ENCODE results near the gene TTC16. TPM values are rescaled to one million over a fixed set of nuclear protein-coding genes. Genes with fewer than 3 reads are reported as not detected.

The TTC16 gene
- total RNA-seq, 1 donor from 2014 or later = not detected

DNA sequence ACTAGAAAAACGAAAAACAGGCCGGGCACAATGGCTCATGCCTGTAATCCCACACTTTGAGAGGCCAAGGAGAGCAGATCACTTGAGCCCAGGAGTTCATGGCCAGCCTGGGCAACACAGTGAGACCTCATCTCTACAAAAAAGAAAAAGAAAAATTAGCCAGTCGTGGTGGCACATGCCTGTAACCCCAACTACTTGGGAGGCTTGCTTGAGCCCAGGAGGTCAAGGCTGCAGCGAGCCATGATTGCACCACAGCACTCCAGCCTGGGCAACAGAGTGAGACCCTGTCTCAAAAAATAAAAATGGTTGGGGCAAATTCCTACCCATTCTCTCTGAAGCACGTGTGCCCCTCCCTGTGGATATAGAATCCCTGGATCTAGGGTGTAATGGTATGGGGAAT lies 17.5 kb upstream of the TTC16 start:
- H2AFZ ChIP-seq (ENCODE audit: low read depth, low read length) = no peak overlapping the region
- H3K9me3 ChIP-seq (ENCODE audit: insufficient read depth, low read depth, low read length) = no peaks in the 10 kb centered on the region
- no peak overlapping the region for H3K4me3 ChIP-seq (ENCODE audit: insufficient read depth, low read depth, low read length)
- peaks cover 4% of the 10 kb centered on the region for H3K27me3 Mint-ChIP-seq (ENCODE audit: low read depth, unreplicated experiment)
- TF ChIP-seq, protein P1, sequence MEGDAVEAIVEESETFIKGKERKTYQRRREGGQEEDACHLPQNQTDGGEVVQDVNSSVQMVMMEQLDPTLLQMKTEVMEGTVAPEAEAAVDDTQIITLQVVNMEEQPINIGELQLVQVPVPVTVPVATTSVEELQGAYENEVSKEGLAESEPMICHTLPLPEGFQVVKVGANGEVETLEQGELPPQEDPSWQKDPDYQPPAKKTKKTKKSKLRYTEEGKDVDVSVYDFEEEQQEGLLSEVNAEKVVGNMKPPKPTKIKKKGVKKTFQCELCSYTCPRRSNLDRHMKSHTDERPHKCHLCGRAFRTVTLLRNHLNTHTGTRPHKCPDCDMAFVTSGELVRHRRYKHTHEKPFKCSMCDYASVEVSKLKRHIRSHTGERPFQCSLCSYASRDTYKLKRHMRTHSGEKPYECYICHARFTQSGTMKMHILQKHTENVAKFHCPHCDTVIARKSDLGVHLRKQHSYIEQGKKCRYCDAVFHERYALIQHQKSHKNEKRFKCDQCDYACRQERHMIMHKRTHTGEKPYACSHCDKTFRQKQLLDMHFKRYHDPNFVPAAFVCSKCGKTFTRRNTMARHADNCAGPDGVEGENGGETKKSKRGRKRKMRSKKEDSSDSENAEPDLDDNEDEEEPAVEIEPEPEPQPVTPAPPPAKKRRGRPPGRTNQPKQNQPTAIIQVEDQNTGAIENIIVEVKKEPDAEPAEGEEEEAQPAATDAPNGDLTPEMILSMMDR (IDR thresholded peaks at IDR 0.05; ENCODE audit: insufficient read depth, low read depth, low read length) = no peak
- no peak for TF ChIP-seq EZH2 (IDR thresholded peaks at IDR 0.05; ENCODE audit: insufficient read depth, low read length)
- H4K20me1 ChIP-seq (ENCODE audit: insufficient read depth, low read length) = no peaks in the 10 kb centered on the region
- H3K36me3 Mint-ChIP-seq (ENCODE audit: low read depth, unreplicated experiment) = peaks cover 4% of the 10 kb centered on the region
- FAIRE-seq = no peak
- no peaks in the 10 kb centered on the region for H3K27me3 ChIP-seq (ENCODE audit: insufficient read depth, low read length)
- no peaks in the 10 kb centered on the region for H3K4me1 Mint-ChIP-seq (ENCODE audit: low read depth, unreplicated experiment)
- H3K79me2 ChIP-seq (ENCODE audit: insufficient read depth, low read length) = no peaks in the 10 kb centered on the region
- no peak overlapping the region for H3K27ac ChIP-seq (ENCODE audit: low read depth, low read length)
- no peak for DNase-seq (ENCODE audit: low read depth)
- no peak overlapping the region for H3K9ac ChIP-seq (ENCODE audit: low read length)
- no peak overlapping the region for H3K4me3 Mint-ChIP-seq (ENCODE audit: unreplicated experiment)
- peaks cover 4% of the 10 kb centered on the region for H3K9me3 Mint-ChIP-seq (ENCODE audit: unreplicated experiment)
- no peak overlapping the region for H3K4me2 ChIP-seq (ENCODE audit: low read length)
- H3K36me3 ChIP-seq (ENCODE audit: insufficient read depth, low read length) = no peaks in the 10 kb centered on the region
- H3K4me1 ChIP-seq (ENCODE audit: insufficient read depth, low read length) = peaks cover 9% of the 10 kb centered on the region
- no peak overlapping the region for H3K27ac Mint-ChIP-seq (ENCODE audit: unreplicated experiment)

DNA sequence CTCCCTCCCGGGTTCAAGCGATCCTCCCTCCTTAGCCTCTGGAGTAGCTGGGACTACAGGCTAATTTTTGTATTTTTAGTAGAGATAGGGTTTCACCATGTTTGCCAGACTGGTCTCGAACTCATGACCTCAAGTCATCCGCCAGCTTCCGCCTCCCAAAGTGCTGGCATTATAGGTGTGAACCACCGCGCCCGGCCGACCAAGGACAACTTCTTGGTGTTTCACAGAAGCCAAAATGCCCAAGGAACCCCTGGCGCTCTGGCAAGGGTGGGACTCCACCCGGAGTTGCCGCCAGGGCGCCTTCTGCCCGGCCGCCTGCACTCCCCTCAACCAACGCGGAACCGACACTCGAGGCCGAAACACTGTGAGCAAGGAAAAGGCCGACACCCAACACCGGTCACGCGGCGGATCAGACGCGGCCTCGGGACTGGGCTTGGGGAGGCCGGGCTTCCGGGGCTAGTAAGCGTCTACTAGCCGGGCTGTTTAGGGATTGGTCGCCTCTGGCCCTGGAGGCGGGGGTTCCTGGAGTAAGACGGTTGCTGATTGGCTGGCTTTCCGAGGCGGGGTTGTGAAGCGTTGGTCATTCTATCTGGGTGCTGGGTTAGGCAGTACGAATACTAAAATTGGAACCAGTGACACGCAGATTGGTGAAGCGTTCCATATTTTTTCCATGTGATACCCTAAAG lies 16.8 kb upstream of the TTC16 start:
- Histone ChIP-seq H3K27ac (ENCODE audit: low read depth, low read length) (peak overlapping the region; percentile 25), H3K27me3 (ENCODE audit: insufficient read depth, low read length) (no peaks in the 10 kb centered on the region), H3K4me1 (ENCODE audit: insufficient read depth, low read length) (peaks cover 9% of the 10 kb centered on the region), H3K9me3 (ENCODE audit: insufficient read depth, low read depth, low read length) (no peaks in the 10 kb centered on the region), H4K20me1 (ENCODE audit: insufficient read depth, low read length) (no peaks in the 10 kb centered on the region), H3K36me3 (ENCODE audit: insufficient read depth, low read length) (no peaks in the 10 kb centered on the region), H3K79me2 (ENCODE audit: insufficient read depth, low read length) (no peaks in the 10 kb centered on the region), H3K4me2 (ENCODE audit: low read length) (peak overlapping the region; percentile 75), H3K9ac (ENCODE audit: low read length) (peak overlapping the region; percentile 68), H2AFZ (ENCODE audit: low read depth, low read length) (peak overlapping the region; percentile 96), H3K4me3 (ENCODE audit: insufficient read depth, low read depth, low read length) (peak overlapping the region; percentile 29)
- peak; percentile 93 for DNase-seq (ENCODE audit: low read depth)
- FAIRE-seq = no peak
- H3K27me3 Mint-ChIP-seq (ENCODE audit: low read depth, unreplicated experiment) = peaks cover 4% of the 10 kb centered on the region
- peaks cover 4% of the 10 kb centered on the region for H3K9me3 Mint-ChIP-seq (ENCODE audit: unreplicated experiment)
- no peak overlapping the region for H3K27ac Mint-ChIP-seq (ENCODE audit: unreplicated experiment)
- no peak for TF ChIP-seq EZH2 (IDR thresholded peaks at IDR 0.05; ENCODE audit: insufficient read depth, low read length)
- TF ChIP-seq, protein P1 (IDR thresholded peaks at IDR 0.05; ENCODE audit: insufficient read depth, low read depth, low read length) = no peak
- peak overlapping the region; percentile 60 for H3K4me3 Mint-ChIP-seq (ENCODE audit: unreplicated experiment)
- H3K4me1 Mint-ChIP-seq (ENCODE audit: low read depth, unreplicated experiment) = no peaks in the 10 kb centered on the region
- H3K36me3 Mint-ChIP-seq (ENCODE audit: low read depth, unreplicated experiment) = no peaks in the 10 kb centered on the region

DNA sequence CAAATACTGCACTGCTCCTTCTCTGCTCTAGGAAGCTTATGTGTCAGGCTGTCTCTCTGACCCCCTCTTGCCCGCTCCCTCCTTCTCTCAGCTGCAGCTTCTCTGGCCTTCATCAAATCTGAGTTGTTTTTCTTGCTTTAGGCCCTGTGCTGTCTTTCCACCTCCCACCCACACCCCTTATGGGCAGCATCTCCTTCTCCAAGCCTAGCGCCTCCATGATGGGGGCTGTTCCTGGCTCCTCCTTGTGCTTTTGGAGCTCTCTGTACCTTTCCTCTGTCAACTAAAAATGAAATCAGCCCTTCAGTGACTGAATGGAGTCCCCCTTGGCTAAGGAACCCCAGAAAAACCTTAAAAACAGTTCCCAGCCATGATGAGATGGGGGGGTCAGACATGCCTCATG lies 15.7 kb upstream of the TTC16 start:
- no peak for FAIRE-seq
- Histone ChIP-seq H3K9ac (ENCODE audit: low read length) (no peak overlapping the region), H3K27me3 (ENCODE audit: insufficient read depth, low read length) (no peaks in the 10 kb centered on the region), H3K9me3 (ENCODE audit: insufficient read depth, low read depth, low read length) (no peaks in the 10 kb centered on the region), H3K4me1 (ENCODE audit: insufficient read depth, low read length) (peaks cover 9% of the 10 kb centered on the region), H3K27ac (ENCODE audit: low read depth, low read length) (no peak overlapping the region), H4K20me1 (ENCODE audit: insufficient read depth, low read length) (no peaks in the 10 kb centered on the region), H3K36me3 (ENCODE audit: insufficient read depth, low read length) (no peaks in the 10 kb centered on the region), H3K4me3 (ENCODE audit: insufficient read depth, low read depth, low read length) (no peak overlapping the region), H3K4me2 (ENCODE audit: low read length) (no peak overlapping the region), H3K79me2 (ENCODE audit: insufficient read depth, low read length) (no peaks in the 10 kb centered on the region), H2AFZ (ENCODE audit: low read depth, low read length) (no peak overlapping the region)
- TF ChIP-seq, protein P1 (IDR thresholded peaks at IDR 0.05; ENCODE audit: insufficient read depth, low read depth, low read length) = no peak
- TF ChIP-seq EZH2 (IDR thresholded peaks at IDR 0.05; ENCODE audit: insufficient read depth, low read length) = no peak
- Mint-ChIP-seq H3K36me3 (ENCODE audit: low read depth, unreplicated experiment) (no peaks in the 10 kb centered on the region), H3K9me3 (ENCODE audit: unreplicated experiment) (peaks cover 4% of the 10 kb centered on the region), H3K27ac (ENCODE audit: unreplicated experiment) (no peak overlapping the region), H3K4me1 (ENCODE audit: low read depth, unreplicated experiment) (no peaks in the 10 kb centered on the region), H3K4me3 (ENCODE audit: unreplicated experiment) (no peak overlapping the region), H3K27me3 (ENCODE audit: low read depth, unreplicated experiment) (peaks cover 4% of the 10 kb centered on the region)
- no peak for DNase-seq (ENCODE audit: low read depth)
